ENCODE data around the gene SLC44A2.

DNA sequence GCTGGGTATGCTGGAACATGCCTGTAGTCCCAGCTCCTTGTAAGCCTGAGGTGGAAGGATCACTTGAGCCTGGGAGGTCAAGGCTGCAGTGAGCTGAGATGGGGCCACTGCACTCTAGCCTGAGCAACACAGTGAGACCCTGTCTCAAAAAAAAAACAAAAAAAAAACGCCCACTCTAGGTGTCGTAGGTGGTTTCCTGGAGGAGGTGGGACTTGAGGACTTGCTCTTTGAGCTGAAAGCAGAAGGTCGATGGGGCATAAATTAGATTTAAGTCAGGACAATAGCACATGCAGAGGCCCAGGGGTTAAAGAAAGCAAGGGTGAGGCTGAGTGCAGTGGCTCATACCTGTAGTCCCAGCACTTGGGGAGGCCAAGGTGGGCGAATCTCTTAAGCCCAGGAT lies 15.9 kb downstream of the SLC44A2 start:
- TF ChIP-seq RXRA (IDR thresholded peaks at IDR 0.05; ENCODE audit: insufficient read depth, low read depth, low read length) (no peak), EZH2 (IDR thresholded peaks at IDR 0.05; ENCODE audit: low read depth, low read length, severe bottlenecking) (no peak), TAF7 (optimal IDR thresholded peaks at IDR 0.05; ENCODE audit: borderline replicate concordance, low read depth, low read length) (no peak), TAF1 (IDR thresholded peaks at IDR 0.05; ENCODE audit: low read depth, low read length) (no peak), RBBP5 (IDR thresholded peaks at IDR 0.05; ENCODE audit: borderline replicate concordance, low read depth, low read length) (no peak), RAD21 (IDR thresholded peaks at IDR 0.05 in 1 of 2, conservative IDR thresholded peaks at IDR 0.05 in 1 of 2; ENCODE audit: low read depth in 2 of 2, low read length in 2 of 2) (no peak), FOSL1 (IDR thresholded peaks at IDR 0.05; ENCODE audit: insufficient read depth, low read depth, low read length) (no peak), CTCF (IDR thresholded peaks at IDR 0.05; ENCODE audit: control extremely low read depth in 1 of 3, insufficient read depth in 1 of 3, low read depth in 1 of 3, low read length in 3 of 3) (no peak)

All from H1 (cell line).